Lower leg skin (tissue), 4 donors: Measurements from ENCODE around the gene ATOSA. TPM values are rescaled to one million over a fixed set of nuclear protein-coding genes. Genes with fewer than 3 reads are reported as not detected.

Source experiments
- DNase-seq, 2 donors: peaks; one replicate each; pipeline ENCODE4 v3.0.0-alpha.2; 2019; ENCODE audit warnings: low spot score in 2 of 2
- H3K4me3 ChIP-seq: fragments of 200-600 bp; sonication (generic); 2 replicates; pipeline ENCODE4 v1.5.1; 2017; ENCODE audit warnings: mild to moderate bottlenecking, low read depth; ENCODE audit not compliant: poor library complexity, severe bottlenecking
- POLR2A ChIP-seq, 2 donors: fragments of 450-650 bp; IDR thresholded peaks; one replicate each; pipeline ENCODE4 v1.6.1; 2016 to 2017; ENCODE audit warnings: antibody characterized with exemption in 2 of 2, mild to moderate bottlenecking in 1 of 2, moderate library complexity in 1 of 2
- WGBS, 2 donors: methylation state at CpG; one replicate each; pipeline ENCODE4 v1.1.5; 2018; 5-methylcytosine and 5-hydroxymethylcytosine counted together
- intact Hi-C: fragments of 100-400 bp; cut with DNase I; formaldehyde crosslinking; loops from one replicate; pipeline ENCODE4 v1.15.0; 2023; ENCODE audit warnings: low total_unique reads
- total RNA-seq, 4 donors: library from RNA; depleted of rRNA; stranded (reverse); fragments of >200 nt; gene quantifications; one replicate each; pipeline ENCODE4 v1.1.0, GENCODE V29; 2016
- TF ChIP-seq, protein P1 (sequence below), 3 donors: fragments of 450-650 bp; IDR thresholded peaks; one replicate each; pipeline ENCODE4 v1.5.1; 2016; ENCODE audit warnings: antibody characterized with exemption in 3 of 3, mild to moderate bottlenecking in 3 of 3, moderate library complexity in 2 of 3

The ATOSA gene
- total RNA-seq, 4 donors from 2014 or later = 42.6 to 57.7 (median 50.3) TPM

DNA sequence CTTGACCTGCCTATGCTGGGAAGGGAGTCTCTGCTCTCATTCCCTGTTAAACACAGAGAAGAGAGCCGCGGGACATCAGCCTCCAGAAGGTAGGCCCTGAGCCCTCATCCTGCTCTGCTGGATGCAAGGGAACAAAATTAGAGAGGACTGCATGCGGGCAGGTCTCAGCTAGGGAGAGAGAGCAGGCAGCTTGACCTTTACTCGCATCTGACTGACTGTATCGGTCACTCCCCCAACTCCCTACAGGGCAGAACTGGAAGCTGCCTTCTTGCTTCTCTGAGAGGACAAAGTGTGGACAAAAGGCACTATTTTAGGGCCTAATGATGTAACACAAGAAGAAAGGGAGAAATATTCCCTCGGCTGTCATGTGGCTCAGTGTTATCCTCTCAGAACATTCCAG lies 38.7 kb upstream of the ATOSA start:
- TF ChIP-seq, protein P1, sequence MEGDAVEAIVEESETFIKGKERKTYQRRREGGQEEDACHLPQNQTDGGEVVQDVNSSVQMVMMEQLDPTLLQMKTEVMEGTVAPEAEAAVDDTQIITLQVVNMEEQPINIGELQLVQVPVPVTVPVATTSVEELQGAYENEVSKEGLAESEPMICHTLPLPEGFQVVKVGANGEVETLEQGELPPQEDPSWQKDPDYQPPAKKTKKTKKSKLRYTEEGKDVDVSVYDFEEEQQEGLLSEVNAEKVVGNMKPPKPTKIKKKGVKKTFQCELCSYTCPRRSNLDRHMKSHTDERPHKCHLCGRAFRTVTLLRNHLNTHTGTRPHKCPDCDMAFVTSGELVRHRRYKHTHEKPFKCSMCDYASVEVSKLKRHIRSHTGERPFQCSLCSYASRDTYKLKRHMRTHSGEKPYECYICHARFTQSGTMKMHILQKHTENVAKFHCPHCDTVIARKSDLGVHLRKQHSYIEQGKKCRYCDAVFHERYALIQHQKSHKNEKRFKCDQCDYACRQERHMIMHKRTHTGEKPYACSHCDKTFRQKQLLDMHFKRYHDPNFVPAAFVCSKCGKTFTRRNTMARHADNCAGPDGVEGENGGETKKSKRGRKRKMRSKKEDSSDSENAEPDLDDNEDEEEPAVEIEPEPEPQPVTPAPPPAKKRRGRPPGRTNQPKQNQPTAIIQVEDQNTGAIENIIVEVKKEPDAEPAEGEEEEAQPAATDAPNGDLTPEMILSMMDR (IDR thresholded peaks at IDR 0.05) = no peak
- no peak for TF ChIP-seq POLR2A (IDR thresholded peaks at IDR 0.05)
- WGBS, 2 donors = 92 to 94% methylated on average over 6 of the region's 6 CpGs
- no peak for DNase-seq
- no peak overlapping the region for H3K4me3 ChIP-seq
- intact Hi-C loops = no loop called here

DNA sequence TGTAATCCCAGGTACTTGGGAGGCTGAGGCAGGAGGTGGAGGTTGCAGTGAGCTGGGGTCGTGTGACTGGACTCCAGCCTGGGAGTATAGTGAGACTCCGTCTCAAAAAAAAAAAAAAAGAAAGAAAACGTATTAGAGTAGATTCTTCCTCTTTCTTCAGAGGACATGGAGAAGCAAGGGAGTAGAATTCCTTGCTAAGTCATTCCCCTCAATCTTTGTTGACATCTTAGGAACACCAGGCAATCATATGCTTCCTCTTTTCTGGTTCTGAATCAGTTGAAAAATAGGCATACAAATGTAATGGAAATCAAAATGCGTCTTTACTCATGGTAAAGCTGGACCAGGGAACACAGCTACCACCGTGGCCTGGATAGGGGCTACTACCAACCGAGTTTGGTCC lies 38.3 kb upstream of the ATOSA start:
- TF ChIP-seq, protein P1 (IDR thresholded peaks at IDR 0.05) = no peak
- TF ChIP-seq POLR2A (IDR thresholded peaks at IDR 0.05) = no peak
- H3K4me3 ChIP-seq = no peak overlapping the region
- intact Hi-C loops = no loop called here
- 88 to 90% methylated on average over 6 of the region's 6 CpGs for WGBS, 2 donors
- no peak for DNase-seq

DNA sequence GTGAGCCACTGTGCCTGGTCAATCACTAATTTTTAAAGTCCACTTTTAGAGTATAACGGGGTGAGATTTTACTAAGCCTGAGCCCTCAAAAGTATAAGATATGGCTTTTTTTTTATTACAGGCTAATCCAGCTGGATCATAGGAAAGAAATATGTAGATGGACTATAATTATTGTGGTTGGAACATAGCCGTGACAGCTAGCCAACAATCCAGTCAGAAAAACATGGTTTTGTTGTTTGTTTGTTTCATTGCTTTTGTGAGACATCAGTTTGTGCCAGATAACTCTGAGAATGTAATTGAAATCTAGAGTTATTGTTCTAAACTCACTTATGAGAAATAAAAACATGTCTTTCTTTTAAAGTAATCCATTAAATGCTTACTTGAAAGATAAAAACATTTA lies 37.3 kb upstream of the ATOSA start:
- intact Hi-C loops = no loop called here
- DNase-seq = no peak
- H3K4me3 ChIP-seq = no peak overlapping the region
- 58 to 59% methylated on average over 2 of the region's 2 CpGs for WGBS, 2 donors
- no peak for TF ChIP-seq POLR2A (IDR thresholded peaks at IDR 0.05)
- TF ChIP-seq, protein P1 (IDR thresholded peaks at IDR 0.05) = no peak

DNA sequence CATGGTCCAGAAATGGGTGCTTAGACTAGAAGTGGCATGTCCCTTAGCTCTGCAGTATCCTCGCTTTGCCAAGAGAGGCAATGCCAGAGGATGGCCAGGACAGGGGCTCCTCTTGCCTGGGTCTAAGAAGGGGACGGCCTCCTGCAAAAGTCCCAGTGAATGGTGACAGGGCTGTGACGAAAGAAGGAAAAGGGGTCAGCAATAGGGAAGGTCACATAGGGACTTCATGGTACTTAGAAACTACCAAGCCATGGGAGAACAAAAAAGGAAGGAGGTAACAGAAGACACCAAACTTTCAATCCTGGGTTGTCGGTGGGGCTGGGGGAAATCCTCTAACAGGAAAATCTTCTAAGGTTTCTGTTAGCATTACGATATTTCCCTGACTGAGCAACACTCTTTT lies 36.2 kb upstream of the ATOSA start:
- intact Hi-C loops = no loop called here

DNA sequence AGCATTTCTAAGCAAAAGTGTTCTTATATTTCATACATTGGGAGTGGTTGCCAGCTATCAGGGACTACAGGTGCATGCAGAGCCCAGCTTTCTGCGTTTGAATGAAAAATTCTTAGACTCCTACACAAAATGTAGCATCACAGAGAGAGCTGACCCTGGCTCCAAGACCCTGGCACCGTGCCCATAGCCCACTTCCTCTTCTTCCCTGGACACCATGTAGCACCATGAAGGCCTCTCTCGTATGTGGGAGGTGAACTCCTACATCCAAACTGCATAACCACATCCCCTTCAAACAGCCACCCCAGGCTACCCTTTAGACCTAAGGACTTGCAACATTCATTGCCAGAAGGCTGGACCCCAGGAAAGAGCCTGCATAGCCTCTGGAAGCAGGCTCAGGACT lies 35.8 kb upstream of the ATOSA start:
- no peak for TF ChIP-seq POLR2A (IDR thresholded peaks at IDR 0.05)
- TF ChIP-seq, protein P1 (IDR thresholded peaks at IDR 0.05) = no peak
- WGBS, 2 donors = 61% methylated on average over 3 of the region's 3 CpGs
- intact Hi-C loops = no loop called here
- DNase-seq = no peak
- no peak overlapping the region for H3K4me3 ChIP-seq

More for the DNA sequence above, 36.2 kb upstream of the ATOSA start:
- no peak overlapping the region for H3K4me3 ChIP-seq
- no peak for TF ChIP-seq POLR2A (IDR thresholded peaks at IDR 0.05)
- TF ChIP-seq, protein P1 (IDR thresholded peaks at IDR 0.05) = no peak
- WGBS, 2 donors = 66 to 92% methylated on average over 5 of the region's 5 CpGs
- DNase-seq = no peak

DNA sequence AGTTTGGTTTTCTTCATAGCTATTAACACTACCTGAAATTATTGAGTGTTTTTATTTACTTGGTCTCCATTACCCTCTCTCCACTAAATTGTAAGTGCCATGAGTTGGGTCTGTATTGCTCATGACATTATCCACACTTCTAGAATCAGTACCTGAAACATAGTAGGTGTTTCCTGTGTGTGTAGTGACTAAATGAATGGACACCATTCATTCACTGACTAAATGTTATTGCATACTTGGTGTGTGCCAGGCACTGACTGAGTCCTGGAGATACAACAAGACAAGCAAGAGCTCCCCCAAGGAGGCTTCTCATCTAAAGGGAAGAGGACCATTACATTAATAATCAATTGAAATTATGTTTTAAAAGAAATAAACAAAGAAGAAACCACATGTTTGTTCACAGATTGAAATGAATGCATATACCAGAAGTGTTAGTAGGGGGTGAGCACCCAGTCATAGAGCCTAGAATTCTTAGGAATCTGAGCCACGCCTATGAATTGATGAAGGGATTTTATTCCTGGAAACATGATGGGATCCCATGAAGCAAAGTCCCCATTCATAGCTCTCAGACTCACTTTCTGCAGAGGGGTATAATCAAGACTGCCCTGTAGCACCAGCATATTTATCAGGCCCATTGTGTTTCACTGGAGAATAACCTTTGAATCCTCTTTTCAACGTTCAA lies 31.7 kb upstream of the ATOSA start:
- no peak for DNase-seq
- TF ChIP-seq POLR2A (IDR thresholded peaks at IDR 0.05) = no peak
- TF ChIP-seq, protein P1 (IDR thresholded peaks at IDR 0.05) = no peak
- WGBS, 2 donors = 81 to 83% methylated on average over 2 of the region's 2 CpGs
- intact Hi-C loops = no loop called here
- no peak overlapping the region for H3K4me3 ChIP-seq
